DOHH2 (cell line): ENCODE measurements around the gene EEA1.

Experiments used
- H3F3A ChIP-seq: fragments of 200-600 bp; sonication (generic), shearing (Covaris generic); 2 replicates; pipeline ENCODE4 v1.6.0; 2016; ENCODE audit warnings: antibody characterized with exemption, mild to moderate bottlenecking; ENCODE audit not compliant: control insufficient read depth, insufficient read depth
- H3K27ac ChIP-seq: fragments of 200-600 bp; sonication (generic); 2 replicates; pipeline ENCODE4 v1.5.1; 2014; ENCODE audit warnings: low read depth, mild to moderate bottlenecking, low read length, moderate library complexity
- H3K27me3 ChIP-seq: fragments of 200-600 bp; sonication (generic); 2 replicates; pipeline ENCODE4 v1.6.1; 2014; ENCODE audit warnings: mild to moderate bottlenecking, low read length, mixed read lengths; ENCODE audit not compliant: control insufficient read depth
- H3K36me3 ChIP-seq: fragments of 200-600 bp; sonication (generic); 2 replicates; pipeline ENCODE4 v1.6.1; 2014; ENCODE audit warnings: mild to moderate bottlenecking, low read length, moderate library complexity, mixed read lengths; ENCODE audit not compliant: control insufficient read depth
- H3K4me1 ChIP-seq: fragments of 200-600 bp; sonication (generic); 2 replicates; pipeline ENCODE4 v1.6.1; 2014; ENCODE audit warnings: mild to moderate bottlenecking, low read length, mixed read lengths; ENCODE audit not compliant: control insufficient read depth
- H3K4me2 ChIP-seq: fragments of 200-600 bp; sonication (generic); 2 replicates; pipeline ENCODE4 v1.6.0; 2014; ENCODE audit warnings: mild to moderate bottlenecking, low read length, moderate library complexity
- H3K4me3 ChIP-seq: fragments of 200-600 bp; sonication (generic); 2 replicates; pipeline ENCODE4 v1.5.1; 2014; ENCODE audit warnings: mild to moderate bottlenecking, low read length, mixed read lengths
- H3K79me2 ChIP-seq: fragments of 200-600 bp; sonication (generic); 2 replicates; pipeline ENCODE4 v1.6.1; 2014; ENCODE audit warnings: mild to moderate bottlenecking, low read length, mixed read lengths; ENCODE audit not compliant: control insufficient read depth
- H3K9me2 ChIP-seq: fragments of 200-600 bp; sonication (generic); replicated peaks from 2 replicates; pipeline ENCODE4 v1.6.1; 2014; ENCODE audit warnings: mild to moderate bottlenecking, low read length, mixed read lengths; ENCODE audit not compliant: control insufficient read depth
- H3K9me3 ChIP-seq: fragments of 200-600 bp; sonication (generic); 2 replicates; pipeline ENCODE4 v1.6.1; 2014; ENCODE audit warnings: antibody characterized with exemption, low read length, mixed read lengths; ENCODE audit not compliant: control insufficient read depth, insufficient read depth
- H4K20me1 ChIP-seq: fragments of 200-600 bp; sonication (generic); 2 replicates; pipeline ENCODE4 v1.6.0; 2014; ENCODE audit warnings: low read depth, mild to moderate bottlenecking, antibody characterized with exemption, low read length, moderate library complexity; ENCODE audit not compliant: control insufficient read depth, insufficient read depth
- EZH2phosphoT487 ChIP-seq: fragments of 200-600 bp; sonication (generic); IDR thresholded peaks from 2 replicates; pipeline ENCODE4 v1.6.1; 2017; ENCODE audit warnings: borderline replicate concordance, mild to moderate bottlenecking, antibody characterized with exemption, low read length, moderate library complexity, mixed read lengths
- TF ChIP-seq, protein P1 (sequence below): fragments of 200-600 bp; sonication (generic); IDR thresholded peaks from one replicate; pipeline ENCODE4 v1.5.1; 2014; ENCODE audit warnings: antibody characterized with exemption, mild to moderate bottlenecking, low read depth, low read length; ENCODE audit not compliant: poor library complexity, severe bottlenecking

The EEA1 gene

GRCh38 chr12:92810370-92810769 lies 118.7 kb downstream of the EEA1 start:
- no peak for TF ChIP-seq EZH2phosphoT487
- TF ChIP-seq, protein P1, sequence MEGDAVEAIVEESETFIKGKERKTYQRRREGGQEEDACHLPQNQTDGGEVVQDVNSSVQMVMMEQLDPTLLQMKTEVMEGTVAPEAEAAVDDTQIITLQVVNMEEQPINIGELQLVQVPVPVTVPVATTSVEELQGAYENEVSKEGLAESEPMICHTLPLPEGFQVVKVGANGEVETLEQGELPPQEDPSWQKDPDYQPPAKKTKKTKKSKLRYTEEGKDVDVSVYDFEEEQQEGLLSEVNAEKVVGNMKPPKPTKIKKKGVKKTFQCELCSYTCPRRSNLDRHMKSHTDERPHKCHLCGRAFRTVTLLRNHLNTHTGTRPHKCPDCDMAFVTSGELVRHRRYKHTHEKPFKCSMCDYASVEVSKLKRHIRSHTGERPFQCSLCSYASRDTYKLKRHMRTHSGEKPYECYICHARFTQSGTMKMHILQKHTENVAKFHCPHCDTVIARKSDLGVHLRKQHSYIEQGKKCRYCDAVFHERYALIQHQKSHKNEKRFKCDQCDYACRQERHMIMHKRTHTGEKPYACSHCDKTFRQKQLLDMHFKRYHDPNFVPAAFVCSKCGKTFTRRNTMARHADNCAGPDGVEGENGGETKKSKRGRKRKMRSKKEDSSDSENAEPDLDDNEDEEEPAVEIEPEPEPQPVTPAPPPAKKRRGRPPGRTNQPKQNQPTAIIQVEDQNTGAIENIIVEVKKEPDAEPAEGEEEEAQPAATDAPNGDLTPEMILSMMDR = no peak
- peak overlapping the region; percentile 77 for H3K27ac ChIP-seq

DNA sequence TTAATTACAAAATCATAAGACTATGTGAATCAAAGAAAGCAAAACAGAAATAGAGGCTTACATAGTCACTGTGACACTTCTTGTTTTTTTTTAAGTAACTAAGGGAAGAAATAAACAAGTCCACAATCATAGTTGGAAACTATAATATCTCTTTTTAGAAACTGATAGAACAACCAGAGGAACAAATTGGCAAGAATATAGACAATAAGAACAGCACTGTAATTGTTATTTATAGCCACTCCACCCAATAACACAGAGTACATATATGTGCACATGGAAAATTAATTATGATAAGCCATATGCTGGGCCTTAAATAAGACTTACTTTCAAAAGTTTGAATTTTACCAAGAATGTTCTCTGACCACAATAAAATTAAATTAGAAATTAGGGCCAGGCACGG lies 125.2 kb downstream of the EEA1 start:
- no peaks in the 10 kb centered on the region for H4K20me1 ChIP-seq
- H3K36me3 ChIP-seq = peaks cover 60% of the 10 kb centered on the region
- peaks cover 4% of the 10 kb centered on the region; the same call in 1 of the 2 replicates for H3K4me1 ChIP-seq
- H3K9me2 ChIP-seq = no peaks in the 10 kb centered on the region
- H3K4me3 ChIP-seq = no peak overlapping the region
- no peaks in the 10 kb centered on the region for H3K79me2 ChIP-seq
- H3K4me2 ChIP-seq = no peak overlapping the region
- TF ChIP-seq, protein P1 = no peak
- TF ChIP-seq EZH2phosphoT487 = no peak
- no peaks in the 10 kb centered on the region for H3K9me3 ChIP-seq
- no peak overlapping the region for H3K27ac ChIP-seq
- H3F3A ChIP-seq = no peaks in the 10 kb centered on the region
- no peaks in the 10 kb centered on the region for H3K27me3 ChIP-seq

More at GRCh38 chr12:92810370-92810769, 118.7 kb downstream of the EEA1 start:
- Histone ChIP-seq H3K27me3 (no peaks in the 10 kb centered on the region), H3K79me2 (no peaks in the 10 kb centered on the region), H3K9me2 (no peaks in the 10 kb centered on the region), H3K4me3 (peak overlapping the region; percentile 55), H3K4me1 (peaks cover 51% of the 10 kb centered on the region), H3K9me3 (no peaks in the 10 kb centered on the region), H3K36me3 (peaks cover 50% of the 10 kb centered on the region), H4K20me1 (no peaks in the 10 kb centered on the region), H3K4me2 (peak overlapping the region; percentile 67), H3F3A (peaks cover 6% of the 10 kb centered on the region; the same call in 1 of the 2 replicates)

GRCh38 chr12:92802906-92803305 lies 126.2 kb downstream of the EEA1 start:
- H3K36me3 ChIP-seq = peaks cover 54% of the 10 kb centered on the region

More at GRCh38 chr12:92802906-92803305, 126.2 kb downstream of the EEA1 start:
- Histone ChIP-seq H3K4me2 (no peak overlapping the region), H3K9me2 (no peaks in the 10 kb centered on the region), H3K27ac (no peak overlapping the region), H3K4me3 (no peak overlapping the region), H3K27me3 (no peaks in the 10 kb centered on the region), H3F3A (no peaks in the 10 kb centered on the region), H3K4me1 (peaks cover 4% of the 10 kb centered on the region; the same call in 1 of the 2 replicates), H3K79me2 (no peaks in the 10 kb centered on the region), H4K20me1 (no peaks in the 10 kb centered on the region), H3K9me3 (no peaks in the 10 kb centered on the region)
- TF ChIP-seq, protein P1 = no peak
- TF ChIP-seq EZH2phosphoT487 = no peak
